ENCODE results near the gene SPECC1L.

The SPECC1L gene

DNA sequence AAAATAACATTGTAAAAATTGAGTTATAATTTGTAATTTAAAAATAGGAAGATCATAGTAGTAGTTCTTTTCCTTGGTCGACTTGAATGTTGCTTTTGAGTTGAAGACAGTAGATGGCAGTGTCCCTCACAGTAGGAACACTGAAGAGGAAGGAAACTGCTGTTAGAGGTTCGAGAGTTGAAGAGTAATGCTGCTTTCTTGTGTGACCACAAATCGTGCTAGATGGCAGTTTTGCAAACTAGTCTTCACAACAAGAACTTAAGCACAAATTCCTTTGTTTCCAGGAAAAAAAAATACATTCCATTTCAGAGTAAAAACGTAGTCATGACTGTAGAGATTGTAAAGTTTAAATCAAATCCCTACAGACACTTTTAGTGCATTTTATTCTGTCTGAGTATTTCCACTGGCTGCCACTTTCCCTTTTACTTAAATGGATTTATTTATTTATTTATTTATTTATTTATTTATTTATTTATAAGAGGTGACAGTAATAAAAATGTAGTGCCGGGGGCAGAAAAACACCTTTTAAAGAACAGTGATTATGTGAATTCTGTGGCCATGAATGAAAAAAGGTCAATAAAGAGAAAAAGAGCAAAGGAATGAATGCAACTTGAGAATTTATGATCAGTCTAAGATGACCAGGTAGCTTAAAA, 54.6 kb downstream of the SPECC1L start:
- DNase-seq, result no peak

DNA sequence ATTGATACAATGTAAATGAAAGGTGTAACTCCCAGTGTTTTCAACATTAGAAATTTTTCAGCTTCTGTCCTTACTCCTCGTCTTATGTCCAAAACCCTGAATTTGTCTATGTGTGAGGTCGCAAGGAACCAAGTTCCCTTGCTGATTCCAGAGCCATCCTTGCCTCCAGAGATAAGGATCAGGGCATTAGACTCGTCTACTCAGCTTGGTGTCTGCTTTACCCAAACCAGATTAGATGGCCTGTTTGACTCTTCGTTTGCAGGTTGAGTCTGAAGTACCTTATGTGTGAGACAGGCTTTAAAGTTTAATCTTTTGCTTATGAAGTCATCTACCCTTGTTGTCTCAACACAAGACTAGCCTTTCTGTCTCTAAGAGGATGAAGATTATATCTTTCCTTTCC, 55.6 kb downstream of the SPECC1L start:
- DNase-seq, result no peak

DNA sequence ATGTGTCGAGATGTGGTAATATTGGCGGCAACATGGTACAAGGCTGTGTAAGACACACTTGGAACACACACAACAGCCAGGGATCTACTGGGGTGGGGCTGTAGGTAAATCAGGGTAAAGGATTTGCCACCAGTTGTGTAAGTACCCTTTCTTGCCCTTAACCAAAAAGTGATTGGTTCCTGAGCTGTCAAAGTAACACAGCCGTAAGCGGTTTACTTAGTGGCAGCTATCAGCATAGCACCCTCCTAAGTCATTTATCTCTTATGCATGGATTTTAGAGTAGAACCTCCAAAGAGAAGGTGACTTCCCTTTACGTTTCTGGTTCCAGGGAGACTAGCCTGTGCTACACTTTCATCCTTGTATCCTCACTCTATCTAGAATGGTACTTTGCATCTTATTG, 57.2 kb downstream of the SPECC1L start:
- DNase-seq, result no peak

DNA sequence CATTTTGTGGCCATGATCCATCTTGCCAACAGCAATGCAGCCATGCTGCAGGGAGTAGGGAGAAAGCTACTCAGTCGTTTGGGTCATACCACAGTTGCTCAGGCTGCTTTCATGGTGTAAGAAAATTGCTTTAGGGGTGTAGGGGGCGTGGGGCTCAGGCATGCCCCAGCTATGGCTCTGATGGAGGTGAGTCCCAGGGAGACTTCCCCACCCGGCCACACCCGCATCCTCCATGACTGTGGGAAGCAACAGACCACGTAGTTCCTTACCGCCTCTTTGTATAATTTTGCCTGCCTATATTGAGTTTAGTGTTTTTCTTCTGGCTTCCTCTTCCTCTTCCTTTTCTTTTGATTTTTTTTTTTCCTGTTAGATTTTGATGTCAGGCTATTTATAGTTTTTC, 58.8 kb downstream of the SPECC1L start:
- no peak for DNase-seq

DNA sequence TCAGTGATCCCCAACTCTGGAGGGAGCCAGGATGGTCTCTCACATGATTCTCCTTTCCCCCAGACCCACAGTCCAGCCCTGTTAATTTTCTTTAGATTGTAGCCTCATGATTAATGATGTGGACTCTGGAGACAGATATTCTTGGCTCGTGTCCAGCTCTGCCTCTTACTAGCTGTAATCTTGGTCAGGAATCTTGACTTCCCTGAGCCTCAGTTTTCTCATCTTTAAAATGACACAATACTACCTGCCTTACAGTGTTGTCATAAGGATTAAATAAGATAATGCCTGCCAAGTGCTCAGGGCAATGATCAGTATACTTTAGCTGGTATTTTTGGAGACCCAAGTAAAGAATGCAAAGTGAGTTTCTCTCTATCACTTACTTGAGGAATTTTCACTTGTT, 60.0 kb downstream of the SPECC1L start:
- DNase-seq, result no peak

DNA sequence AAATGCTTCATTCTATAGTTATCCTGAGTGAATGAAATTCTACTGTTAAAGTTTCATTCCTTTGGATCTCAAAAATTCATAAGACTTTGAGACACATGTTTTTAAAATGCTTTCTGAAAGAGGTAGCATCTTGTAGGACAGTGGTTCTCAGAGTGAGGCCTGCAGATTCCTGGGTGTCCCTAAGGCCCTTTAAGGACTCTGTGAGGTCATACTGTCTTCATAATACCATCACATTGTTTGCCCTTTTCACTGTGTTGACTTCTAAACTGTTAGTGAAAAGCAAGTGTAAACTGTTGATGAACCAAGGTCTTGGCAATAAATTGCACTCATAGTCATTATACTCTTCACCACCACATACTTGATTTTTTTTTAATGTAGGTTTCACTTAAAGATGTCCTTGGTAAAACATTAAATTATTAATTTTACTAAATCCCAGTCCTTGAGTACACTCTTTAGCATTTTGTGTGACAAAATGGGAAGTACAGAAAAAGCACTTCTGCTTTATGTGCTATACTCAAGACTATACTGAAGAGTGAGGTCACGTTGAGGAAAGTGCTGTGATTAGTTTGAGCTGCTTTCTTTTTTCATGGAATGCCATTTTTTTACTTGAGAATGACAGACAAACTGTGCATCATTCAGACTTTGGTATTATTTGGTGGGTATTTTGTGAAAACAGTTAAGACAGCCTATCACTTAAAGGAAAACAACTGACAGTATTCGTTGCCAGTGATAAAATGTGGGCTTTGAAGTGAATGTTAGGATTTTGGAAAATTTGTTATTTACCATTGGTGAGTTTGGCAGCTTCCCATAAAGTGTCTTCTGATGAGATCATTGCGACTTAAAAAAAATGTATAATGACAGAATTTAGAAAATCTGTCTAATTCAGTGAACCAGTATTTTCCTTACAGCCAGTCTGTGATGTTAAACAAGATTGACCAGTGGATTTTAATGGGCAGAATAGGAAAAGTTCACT, 61.1 kb downstream of the SPECC1L start:
- DNase-seq, result no peak

DNA sequence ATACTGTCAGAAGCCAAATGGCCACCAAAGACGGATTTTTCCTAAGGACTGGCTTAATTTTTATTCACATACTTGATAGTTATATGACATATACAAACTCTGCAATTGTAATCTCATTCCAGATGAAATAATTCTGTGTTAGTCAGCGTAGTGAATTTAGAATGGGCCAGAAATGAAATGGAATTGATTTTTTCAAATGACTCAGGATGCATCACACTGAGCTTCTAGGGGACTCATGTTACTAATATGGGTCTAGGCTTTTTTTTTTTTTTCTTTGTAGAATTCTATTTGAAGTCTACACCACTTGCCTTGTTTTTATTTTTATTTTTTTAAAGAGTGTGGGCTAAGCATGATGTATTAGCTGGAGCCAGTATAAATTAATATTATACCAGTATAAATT, 62.7 kb downstream of the SPECC1L start:
- DNase-seq, result no peak

DNA sequence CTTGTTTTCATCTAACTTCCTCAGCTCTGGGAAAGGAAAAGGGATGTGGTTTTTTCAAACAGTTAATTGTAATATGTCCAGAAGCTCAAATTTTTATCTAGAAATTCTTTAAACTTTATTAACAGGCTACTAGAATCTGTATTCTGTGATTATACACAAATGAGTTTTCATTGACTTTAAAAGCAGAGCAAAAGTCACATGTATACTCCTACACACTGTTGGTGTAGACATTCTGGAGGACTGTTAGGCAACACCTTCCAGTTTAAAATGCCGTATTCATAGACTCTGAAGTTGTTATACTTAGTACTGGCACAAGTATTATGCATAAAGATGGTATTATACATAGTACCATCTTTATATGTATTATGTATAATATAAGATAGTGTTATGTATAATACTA, 64.9 kb downstream of the SPECC1L start:
- no peak for DNase-seq

DNA sequence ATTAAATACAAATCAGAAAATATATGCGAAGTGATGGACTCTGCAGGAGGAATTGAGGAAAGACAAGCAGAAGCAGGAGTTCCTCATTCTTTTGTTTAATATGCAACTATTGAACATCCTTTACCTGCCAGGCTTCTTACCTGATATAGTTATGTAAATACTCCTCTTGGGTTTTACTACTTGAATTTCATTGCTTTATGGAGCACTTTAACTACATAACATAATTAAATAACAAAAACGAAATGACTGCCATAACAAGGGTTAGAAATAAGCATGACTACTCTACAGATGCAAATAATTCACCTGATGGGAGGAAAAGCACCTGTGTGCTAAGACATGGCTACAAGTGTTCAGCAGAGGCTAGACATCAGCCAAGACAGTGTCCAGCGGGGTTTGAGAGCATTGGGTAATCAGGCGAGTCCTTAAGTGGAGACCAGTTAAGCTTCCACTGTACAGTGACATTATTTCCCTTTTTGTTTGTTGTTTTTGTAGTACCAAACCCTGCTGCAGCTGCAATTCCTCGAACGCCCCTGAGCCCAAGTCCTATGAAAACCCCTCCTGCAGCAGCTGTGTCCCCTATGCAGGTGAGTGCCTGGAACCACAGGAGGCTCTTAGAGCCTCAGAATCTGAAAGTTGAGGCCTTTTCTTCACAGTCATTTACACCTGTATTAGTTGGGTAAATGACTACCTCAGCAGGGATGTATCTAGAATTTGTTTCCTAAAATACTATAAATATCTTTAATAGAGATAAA, 67.4 kb downstream of the SPECC1L start:
- no peak for DNase-seq

DNA sequence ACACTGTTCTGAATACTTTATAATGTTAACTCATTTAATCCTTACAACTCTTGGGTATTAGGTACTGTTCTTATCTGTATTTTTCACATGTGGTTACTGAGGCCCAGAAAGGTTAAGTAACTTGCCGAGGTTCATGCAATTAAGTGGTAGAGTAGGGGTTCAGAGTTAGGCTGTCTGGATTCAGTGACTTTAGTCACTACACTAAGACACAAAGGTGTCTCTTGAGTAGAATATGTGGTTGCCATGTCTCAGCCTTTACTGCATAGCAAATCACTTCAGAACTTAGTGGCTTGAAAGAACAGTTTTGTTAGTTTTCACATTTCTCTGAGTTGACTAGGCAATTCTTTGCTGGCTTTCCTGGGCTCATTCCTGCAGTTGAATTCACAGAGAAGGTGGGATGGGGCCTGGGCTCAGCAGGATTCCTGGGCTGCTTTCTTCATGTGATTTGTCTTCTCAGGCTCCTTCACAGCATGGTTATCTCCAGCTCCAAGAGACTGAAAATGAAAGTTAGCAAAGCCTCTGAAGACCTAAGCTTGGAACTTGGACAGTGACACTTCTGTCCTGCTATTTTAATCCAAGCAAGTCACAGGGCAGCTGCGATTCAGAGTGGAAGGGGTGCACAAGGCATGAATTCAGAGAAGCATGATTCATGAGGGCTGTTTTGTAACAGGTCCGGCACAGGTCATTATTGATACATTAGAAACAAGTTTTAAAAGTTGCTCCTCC, 68.3 kb downstream of the SPECC1L start:
- no peak for DNase-seq

DNA sequence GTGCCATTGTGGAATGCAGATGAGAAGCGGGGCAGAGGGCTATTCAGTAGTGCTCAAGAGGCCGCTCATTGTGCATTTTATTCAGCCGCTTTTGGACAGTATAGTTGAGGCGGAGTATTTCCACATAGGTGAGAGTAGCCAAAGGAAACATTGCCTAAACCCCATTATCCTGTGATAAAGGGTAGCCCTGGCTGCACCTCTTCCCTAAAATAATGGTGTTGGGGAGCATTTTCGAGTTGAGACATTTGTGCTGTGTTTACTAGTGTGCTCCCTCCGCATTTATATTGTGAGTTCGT, 68.8 kb downstream of the SPECC1L start:
- no peak for DNase-seq

DNA sequence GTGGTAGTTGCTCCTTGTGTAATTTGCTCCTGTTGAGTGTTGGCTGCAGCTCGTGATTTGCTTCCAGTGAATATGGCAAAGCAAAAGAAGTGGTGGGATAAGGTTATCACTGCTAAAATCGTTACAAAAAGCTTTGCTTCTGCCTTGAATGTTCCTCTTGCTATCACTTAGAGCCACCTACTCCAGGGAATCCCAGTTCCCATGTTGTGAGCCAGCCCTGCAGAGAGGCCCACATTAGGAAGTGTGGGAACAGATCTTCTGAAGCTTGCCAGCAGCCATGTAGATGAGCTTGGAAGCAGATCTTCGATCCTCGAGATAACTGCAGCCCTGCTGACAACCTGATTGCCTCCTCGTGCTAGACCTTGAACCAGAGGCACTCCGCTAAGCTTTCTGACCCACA, 71.0 kb downstream of the SPECC1L start:
- no peak for DNase-seq

DNA sequence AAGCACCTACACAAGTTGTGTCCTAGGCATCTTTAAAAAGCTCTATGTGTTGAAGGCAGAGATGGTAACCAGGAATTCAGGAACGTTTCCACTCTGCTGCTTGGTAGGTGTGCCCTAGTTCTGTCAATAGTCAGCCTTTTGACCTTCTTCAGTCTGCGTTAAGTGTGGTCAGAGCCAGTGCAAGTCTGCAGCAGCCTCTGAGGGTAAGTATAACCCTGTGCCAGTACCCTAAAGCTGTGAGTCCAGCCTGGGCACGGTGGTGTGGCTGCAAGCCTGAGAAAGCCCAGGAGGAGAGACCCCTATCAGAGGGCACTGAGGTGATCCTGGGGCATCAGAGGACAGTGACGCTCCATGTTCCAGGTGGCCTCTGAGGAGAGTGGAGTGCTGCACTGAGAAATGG, 80.0 kb downstream of the SPECC1L start:
- DNase-seq, result no peak

DNA sequence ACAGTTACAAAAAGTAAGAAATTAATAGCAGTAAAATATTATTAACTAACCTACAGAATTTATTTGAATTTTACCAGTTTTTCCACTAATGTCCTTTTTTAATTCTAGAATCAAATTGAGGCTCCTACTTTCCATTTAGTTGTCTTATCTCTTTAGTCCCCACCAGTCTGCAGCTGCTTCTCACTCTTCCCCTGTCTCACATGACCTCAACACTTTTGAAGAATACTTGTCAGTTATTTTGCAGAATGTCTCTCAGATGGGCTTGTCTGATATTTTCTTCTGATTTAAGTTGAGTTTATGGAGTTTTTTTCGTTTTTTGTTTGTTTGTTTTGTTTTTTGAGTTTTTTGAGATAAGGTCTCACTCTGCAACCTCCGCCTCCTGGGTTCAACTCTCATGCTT, 82.5 kb downstream of the SPECC1L start:
- DNase-seq, result no peak

DNA sequence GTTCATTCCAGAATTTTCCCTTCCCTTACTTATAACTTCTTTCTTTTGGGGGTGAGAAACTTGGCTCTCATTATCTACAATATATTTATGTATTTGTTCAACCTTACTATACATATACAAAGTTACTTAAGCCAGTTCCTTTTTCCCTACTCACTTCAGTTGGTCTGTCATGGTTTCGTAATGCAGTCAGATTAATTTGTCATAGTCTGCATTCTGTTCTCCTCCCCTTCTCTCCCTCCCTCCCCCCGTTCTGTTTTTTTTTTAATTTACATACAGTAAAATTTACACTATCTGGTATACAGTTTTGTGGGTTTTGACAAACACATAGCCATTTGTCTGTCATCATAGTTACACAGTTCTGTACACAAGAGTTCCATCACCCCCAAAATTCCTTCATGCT, 84.9 kb downstream of the SPECC1L start:
- DNase-seq, result no peak

DNA sequence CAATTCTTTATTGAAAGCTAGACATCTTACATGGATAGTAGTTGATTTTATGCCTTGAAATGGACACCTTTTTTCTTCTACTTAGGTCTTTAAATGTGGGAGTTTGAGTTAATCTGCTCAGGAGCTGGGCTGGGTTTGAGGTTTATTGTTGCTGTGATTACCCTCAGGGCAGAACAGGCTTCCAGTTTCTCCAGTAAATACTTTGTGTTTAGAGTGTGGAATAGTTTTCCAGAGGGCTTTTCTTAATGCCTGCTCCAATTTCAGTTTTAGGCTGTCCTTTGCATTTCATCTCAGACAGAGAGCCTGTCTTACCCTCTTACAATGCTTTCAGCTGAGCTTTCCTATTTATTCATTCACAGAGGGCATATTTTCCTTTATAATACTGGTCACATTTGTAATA, 86.9 kb downstream of the SPECC1L start:
- no peak for DNase-seq

DNA sequence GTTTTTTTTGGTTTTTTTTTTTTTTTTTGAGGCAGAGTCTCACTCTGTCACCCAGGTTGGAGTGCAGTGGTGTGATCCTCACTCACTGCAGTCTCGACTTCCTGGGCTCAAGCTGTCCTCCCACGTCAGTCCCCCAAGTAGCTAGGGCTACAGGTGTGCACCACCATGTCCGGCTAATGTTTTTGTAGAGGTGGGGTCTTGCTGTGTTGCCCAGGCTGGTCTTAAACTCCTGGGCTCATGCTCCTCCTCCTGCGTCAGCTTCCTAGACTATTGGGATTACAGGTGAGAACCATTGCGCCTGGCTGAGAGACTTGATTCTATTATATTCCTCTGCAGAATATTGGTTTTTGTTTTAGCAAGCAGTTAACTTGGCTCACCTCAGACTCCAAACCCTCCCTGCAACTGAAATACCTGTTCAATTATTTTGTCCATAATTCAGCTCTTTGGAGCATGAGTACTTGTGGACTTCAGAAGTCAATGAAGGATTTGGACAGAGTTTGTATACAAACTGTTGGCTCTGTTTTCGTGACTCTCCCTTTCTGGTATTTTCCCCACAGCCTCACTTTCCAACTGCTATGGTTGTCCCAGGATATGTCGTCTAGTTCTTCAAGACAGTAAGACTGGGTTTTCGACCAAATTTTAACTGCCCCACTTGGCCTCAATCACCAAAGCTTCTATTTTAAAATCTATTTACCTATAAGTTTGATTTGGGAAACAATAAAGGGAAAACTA, 87.6 kb downstream of the SPECC1L start:
- DNase-seq, result no peak

DNA sequence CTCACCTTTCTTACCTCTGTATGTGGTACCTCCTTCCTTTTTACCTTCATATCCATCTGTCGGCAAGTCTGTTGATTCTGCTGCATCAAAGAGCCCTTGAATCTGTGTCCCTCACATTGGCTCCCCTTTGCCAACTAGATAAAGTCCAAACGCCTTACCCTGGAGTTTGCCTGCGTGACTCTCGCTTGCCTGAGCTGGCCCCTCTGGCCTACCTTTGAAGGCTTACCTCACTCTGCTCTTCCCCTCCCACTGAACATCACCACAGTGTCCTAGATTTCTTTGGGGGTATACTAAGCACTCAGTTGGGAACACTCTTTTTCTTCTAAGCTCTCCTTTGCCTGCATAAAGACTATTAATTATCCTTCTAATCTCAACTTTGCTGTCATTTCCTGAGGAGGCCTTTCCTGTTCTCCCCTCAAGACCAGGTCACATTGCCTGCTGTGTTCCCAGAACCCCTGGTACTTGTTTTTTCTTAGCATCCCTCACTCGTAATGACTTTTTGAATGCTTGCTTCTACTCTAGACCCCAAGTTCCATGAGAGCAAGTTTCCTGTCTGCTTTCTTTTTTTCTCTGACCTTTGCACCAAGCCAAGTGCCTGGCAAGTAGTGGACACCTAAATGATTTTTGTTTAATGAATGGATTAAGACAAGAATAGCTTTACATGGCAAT, 89.0 kb downstream of the SPECC1L start:
- DNase-seq, result no peak

DNA sequence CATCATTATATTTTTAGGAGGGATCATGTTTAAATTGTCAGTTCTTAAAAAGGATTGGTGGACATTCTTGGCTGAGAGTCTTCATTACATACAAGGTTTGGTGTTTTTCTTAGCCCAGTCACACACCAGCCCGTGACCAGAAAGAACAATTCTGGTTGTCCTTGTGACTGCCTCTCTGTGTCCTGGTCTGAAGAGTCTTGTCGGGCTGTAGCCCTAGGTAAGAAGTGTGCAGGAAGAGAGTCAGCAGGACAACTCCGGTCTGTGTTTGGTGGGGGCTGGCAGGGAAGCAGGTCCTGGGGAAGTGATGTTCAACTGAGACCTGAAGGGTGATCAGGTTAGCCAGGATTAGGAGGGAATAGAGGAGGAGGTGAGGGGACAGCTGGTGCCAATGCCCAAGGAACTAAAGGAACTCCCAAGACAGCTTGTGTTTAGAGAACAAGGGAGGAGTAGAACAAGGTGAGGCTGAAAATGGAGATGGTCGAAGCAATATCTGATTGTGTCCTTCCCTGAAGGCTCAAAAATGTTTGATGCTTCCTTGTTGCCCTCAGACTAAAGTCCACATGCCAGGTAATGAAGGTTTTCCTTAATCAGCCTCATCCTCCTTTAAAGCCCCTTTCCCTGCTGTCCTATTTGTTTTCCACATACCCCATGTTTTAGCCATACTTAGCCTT, 91.5 kb downstream of the SPECC1L start:
- no peak for DNase-seq

DNA sequence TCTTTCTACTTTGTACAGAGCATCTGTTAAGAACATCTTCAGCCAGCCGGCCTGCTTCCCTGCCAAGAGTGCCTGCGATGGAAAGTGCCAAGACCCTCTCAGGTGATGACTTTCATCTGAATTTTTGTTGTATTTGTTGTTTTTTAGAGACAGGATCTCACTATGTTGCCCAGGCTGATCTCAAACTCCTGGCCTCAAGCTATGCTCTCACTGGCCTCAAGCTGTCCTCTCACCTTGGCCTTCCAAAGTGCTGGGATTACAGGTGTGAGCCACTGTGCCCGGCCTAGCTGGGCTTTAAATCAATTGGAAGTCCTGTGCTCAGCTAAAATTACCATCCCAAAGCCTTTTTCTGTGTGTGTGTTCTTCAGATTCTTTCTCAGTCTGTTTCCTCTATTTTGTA, 92.6 kb downstream of the SPECC1L start:
- DNase-seq, result no peak

DNA sequence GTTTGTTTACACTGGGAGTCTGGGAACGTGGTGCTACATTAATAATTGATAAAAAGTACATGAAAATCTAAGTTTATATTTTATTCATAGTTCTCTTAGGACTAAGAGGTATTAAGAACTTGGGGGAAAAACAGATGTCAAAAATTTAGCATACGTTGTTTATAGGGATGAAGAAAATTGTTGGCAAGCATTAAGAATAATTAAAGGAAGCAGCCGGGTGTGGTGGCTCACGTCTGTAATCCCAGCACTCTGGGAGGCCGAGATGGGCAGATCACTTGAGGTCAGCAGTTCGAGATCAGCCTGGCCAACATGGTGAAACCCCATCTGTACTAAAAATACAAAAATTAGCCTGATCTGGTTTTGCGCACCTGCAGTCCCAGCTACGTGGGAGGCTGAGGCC, 96.1 kb downstream of the SPECC1L start:
- no peak for DNase-seq

Data from effector CD4-positive, alpha-beta T cell (primary cell).